OCI-LY7 (cell line): ENCODE data around the gene PRPF18. TPM values are rescaled to one million over a fixed set of nuclear protein-coding genes. Genes with fewer than 3 reads are reported as not detected.

Source experiments
- BruUV-seq: library from RNA; stranded (reverse); fragments of 400-500 nt; replicated peaks from 2 replicates; lab custom pipeline; 2021; lab: Mats Ljungman, UMichigan
- CTCF ChIA-PET: fragments of 300-600 bp; sonication (Branson Sonifier 250); formaldehyde crosslinking; loops from one replicate; lab custom pipeline; 2022; ENCODE audit warnings: antibody characterized with exemption; ENCODE audit not compliant: unreplicated experiment; lab: Charles Lee
- POLR2A ChIA-PET: fragments of 300-600 bp; sonication (Branson Sonifier 250); formaldehyde crosslinking; loops from one replicate; lab custom pipeline; 2022; ENCODE audit warnings: antibody characterized with exemption; lab: Charles Lee
- DNase-seq: peaks from one replicate; pipeline ENCODE4 v3.0.0-alpha.2; 2015; ENCODE audit warnings: low spot score
- H2AFZ ChIP-seq: fragments of 200-600 bp; sonication (generic), shearing (Covaris generic); 2 replicates; pipeline ENCODE4 v1.6.1; 2014; ENCODE audit warnings: mild to moderate bottlenecking, antibody characterized with exemption, low read length, moderate library complexity
- H3K27ac ChIP-seq: fragments of 200-600 bp; sonication (generic); 2 replicates; pipeline ENCODE4 v1.5.1; 2014; ENCODE audit warnings: mixed run types, low read depth, mild to moderate bottlenecking, moderate library complexity, low read length, inconsistent platforms; ENCODE audit not compliant: poor library complexity, severe bottlenecking
- H3K36me3 ChIP-seq: fragments of 200-600 bp; sonication (generic); 2 replicates; pipeline ENCODE4 v1.6.1; 2014; ENCODE audit warnings: mild to moderate bottlenecking, antibody characterized with exemption, low read length, moderate library complexity, mixed read lengths; ENCODE audit not compliant: insufficient read depth
- H3K4me1 ChIP-seq: fragments of 200-600 bp; sonication (generic); 2 replicates; pipeline ENCODE4 v1.5.1; 2014; ENCODE audit warnings: mild to moderate bottlenecking, low read length; ENCODE audit not compliant: insufficient read depth, poor library complexity, severe bottlenecking
- H3K4me2 ChIP-seq: fragments of 200-600 bp; sonication (generic); 2 replicates; pipeline ENCODE4 v1.6.1; 2014; ENCODE audit warnings: mild to moderate bottlenecking, low read length
- H3K4me3 ChIP-seq: fragments of 200-600 bp; sonication (generic); 2 replicates; pipeline ENCODE4 v1.5.1; 2014; ENCODE audit warnings: mild to moderate bottlenecking, low read depth, low read length; ENCODE audit not compliant: poor library complexity, severe bottlenecking
- H3K79me2 ChIP-seq: fragments of 200-600 bp; sonication (generic); 2 replicates; pipeline ENCODE4 v1.6.1; 2016; ENCODE audit warnings: low read depth, mild to moderate bottlenecking, low read length, moderate library complexity, mixed read lengths; ENCODE audit not compliant: insufficient read depth
- H3K9me2 ChIP-seq: fragments of 200-600 bp; sonication (generic); 2 replicates; pipeline ENCODE4 v1.6.1; 2016; ENCODE audit warnings: mild to moderate bottlenecking, low read length, mixed read lengths; ENCODE audit not compliant: insufficient read depth
- H3K9me3 ChIP-seq: fragments of 200-600 bp; sonication (generic); 2 replicates; pipeline ENCODE4 v1.6.1; 2014; ENCODE audit warnings: mild to moderate bottlenecking, mixed run types, low read length, mixed read lengths
- H4K20me1 ChIP-seq: fragments of 200-600 bp; sonication (generic); 2 replicates; pipeline ENCODE4 v1.6.1; 2014; ENCODE audit warnings: mild to moderate bottlenecking, antibody characterized with exemption, low read length, moderate library complexity, mixed read lengths; ENCODE audit not compliant: insufficient read depth
- CTCF ChIP-seq: fragments of 200-600 bp; sonication (generic); conservative IDR thresholded peaks from 2 replicates; pipeline ENCODE4 v1.5.1; 2014; ENCODE audit warnings: mild to moderate bottlenecking, antibody characterized with exemption, low read length, moderate library complexity, mixed read lengths
- EZH2phosphoT487 ChIP-seq: fragments of 200-600 bp; sonication (generic); IDR thresholded peaks from 2 replicates; pipeline ENCODE4 v1.6.1; 2018; ENCODE audit warnings: low read depth, borderline replicate concordance, mild to moderate bottlenecking, mixed run types, antibody characterized with exemption, low read length, moderate library complexity, mixed read lengths
- intact Hi-C: fragments of 100-400 bp; cut with micrococcal nuclease; formaldehyde crosslinking; loops from one replicate; pipeline ENCODE4 v1.10.0; 2022; ENCODE audit not compliant: unreplicated experiment
- total RNA-seq, 2 experiments: library from RNA; depleted of rRNA in 1 of 2; stranded (reverse); fragments of >200 nt in 1 of 2; shearing (Covaris generic) in 1 of 2; gene quantifications; 2 replicates each; pipeline ENCODE4 v1.2.3, GENCODE V29; 2014 to 2022

PRPF18 gene
- total RNA-seq, 2 experiments from 2014 or later = 21.1 to 23.3 TPM

GRCh38 chr10:13656337-13657100 lies 69.8 kb downstream of the PRPF18 start:
- CTCF ChIA-PET = no interaction called here
- no peaks in the 10 kb centered on the region for H3K4me1 ChIP-seq
- intact Hi-C loops = no loop called here
- H3K9me3 ChIP-seq = no peaks in the 10 kb centered on the region
- no peaks in the 10 kb centered on the region; the same call in 1 of the 2 replicates for H4K20me1 ChIP-seq
- no peaks in the 10 kb centered on the region for H3K79me2 ChIP-seq
- POLR2A ChIA-PET = interaction anchor here (0.7 kb wide), 1 partner anchor 97 kb away, joined by 3 read pairs; no protein-coding TSS in a partner anchor
- H3K27ac ChIP-seq = no peak overlapping the region
- no peak overlapping the region for H3K4me3 ChIP-seq
- H2AFZ ChIP-seq = no peak overlapping the region
- H3K36me3 ChIP-seq = no peaks in the 10 kb centered on the region
- TF ChIP-seq EZH2phosphoT487 (no peak), CTCF (no peak)
- no peak for DNase-seq
- H3K4me2 ChIP-seq = no peak overlapping the region
- BruUV-seq = no TSS peak
- no peaks in the 10 kb centered on the region for H3K9me2 ChIP-seq

GRCh38 chr10:13657101-13657680 lies 70.4 kb downstream of the PRPF18 start:
- no TSS peak for BruUV-seq
- no peak for TF ChIP-seq CTCF
- no peak for TF ChIP-seq EZH2phosphoT487
- Histone ChIP-seq H3K36me3 (no peaks in the 10 kb centered on the region), H3K4me2 (no peak overlapping the region), H3K4me1 (no peaks in the 10 kb centered on the region), H3K4me3 (no peak overlapping the region), H3K9me2 (no peaks in the 10 kb centered on the region), H2AFZ (no peak overlapping the region), H4K20me1 (no peaks in the 10 kb centered on the region; the same call in 1 of the 2 replicates), H3K9me3 (no peaks in the 10 kb centered on the region), H3K79me2 (no peaks in the 10 kb centered on the region), H3K27ac (no peak overlapping the region)
- no peak for DNase-seq
- CTCF ChIA-PET = no interaction called here
- POLR2A ChIA-PET = interaction anchor here (0.6 to 0.7 kb wide), 2 partner anchors 30 to 524 kb away, joined by 3 to 4 read pairs; no protein-coding TSS in a partner anchor
- intact Hi-C loops = no loop called here

GRCh38 chr10:13658264-13658663 lies 71.5 kb downstream of the PRPF18 start:
- no peaks in the 10 kb centered on the region for H4K20me1 ChIP-seq
- no peaks in the 10 kb centered on the region for H3K36me3 ChIP-seq
- DNase-seq = no peak
- H3K79me2 ChIP-seq = no peaks in the 10 kb centered on the region
- TF ChIP-seq CTCF = no peak
- TF ChIP-seq EZH2phosphoT487 = no peak
- intact Hi-C loops = no loop called here
- H2AFZ ChIP-seq = no peak overlapping the region
- no peak overlapping the region for H3K4me3 ChIP-seq
- H3K27ac ChIP-seq = no peak overlapping the region
- CTCF ChIA-PET = no interaction called here
- no peaks in the 10 kb centered on the region for H3K9me3 ChIP-seq
- no TSS peak for BruUV-seq
- no peak overlapping the region for H3K4me2 ChIP-seq
- POLR2A ChIA-PET = no interaction called here
- H3K9me2 ChIP-seq = no peaks in the 10 kb centered on the region
- no peaks in the 10 kb centered on the region for H3K4me1 ChIP-seq
